Measurements from ENCODE around the gene LRRIQ4. TPM values are rescaled to one million over a fixed set of nuclear protein-coding genes. Genes with fewer than 3 reads are reported as not detected.

Gene LRRIQ4
- total RNA-seq, 2 donors from 2014 or later: not detected

GRCh38 chr3:169811631-169812331 is 889 bp upstream of the LRRIQ4 start:
- ATAC-seq (ENCODE audit: insufficient number of reproducible peaks, low FRiP score, low read depth): no peak
- Histone ChIP-seq H3K9me3 (no peaks in the 10 kb centered on the region), H3K27me3 (replicated peaks; ENCODE audit: insufficient read depth) (no peaks in the 10 kb centered on the region), H3K4me1 (ENCODE audit: control insufficient read depth in 1 of 2, low read depth in 2 of 2) (peaks cover 0 to 16% of the 10 kb centered on the region in 2 donors), H3K4me3 (peak overlapping the region; percentile 74), H3K27ac (peak overlapping the region; percentile 31 to 72), H3K36me3 (no peaks in the 10 kb centered on the region)
- DNase-seq (ENCODE audit: low spot score): no peak
- TF ChIP-seq CTCF (IDR thresholded peaks at IDR 0.05): no peak

GRCh38 chr3:169813278-169813677 is 608 bp downstream of the LRRIQ4 start:
- Histone ChIP-seq H3K9me3 (no peaks in the 10 kb centered on the region), H3K4me1 (ENCODE audit: control insufficient read depth in 1 of 2, low read depth in 2 of 2) (peaks cover 0 to 16% of the 10 kb centered on the region in 2 donors), H3K4me3 (peak overlapping the region; percentile 74), H3K27me3 (replicated peaks; ENCODE audit: insufficient read depth) (no peaks in the 10 kb centered on the region), H3K36me3 (no peaks in the 10 kb centered on the region), H3K27ac (no peak overlapping the region)
- no peak for DNase-seq (ENCODE audit: low spot score)
- no peak for TF ChIP-seq CTCF (IDR thresholded peaks at IDR 0.05)
- ATAC-seq (ENCODE audit: insufficient number of reproducible peaks, low FRiP score, low read depth): no peak

GRCh38 chr3:169813757-169814517 is 1.3 kb downstream of the LRRIQ4 start:
- Histone ChIP-seq H3K27me3 (replicated peaks; ENCODE audit: insufficient read depth) (no peaks in the 10 kb centered on the region), H3K4me1 (ENCODE audit: control insufficient read depth in 1 of 2, low read depth in 2 of 2) (peaks cover 0 to 16% of the 10 kb centered on the region in 2 donors), H3K4me3 (peak overlapping the region; percentile 74), H3K36me3 (no peaks in the 10 kb centered on the region), H3K9me3 (no peaks in the 10 kb centered on the region), H3K27ac (no peak overlapping the region)
- ATAC-seq (ENCODE audit: insufficient number of reproducible peaks, low FRiP score, low read depth) (no peak), DNase-seq (ENCODE audit: low spot score) (no peak)
- no peak for TF ChIP-seq CTCF (IDR thresholded peaks at IDR 0.05)

- no peak for TF ChIP-seq CTCF (IDR thresholded peaks at IDR 0.05)
- Histone ChIP-seq H3K27ac (no peak overlapping the region), H3K9me3 (no peaks in the 10 kb centered on the region), H3K4me3 (no peak overlapping the region), H3K27me3 (replicated peaks; ENCODE audit: insufficient read depth) (no peaks in the 10 kb centered on the region), H3K4me1 (ENCODE audit: control insufficient read depth in 1 of 2, low read depth in 2 of 2) (peaks cover 0 to 16% of the 10 kb centered on the region in 2 donors), H3K36me3 (no peaks in the 10 kb centered on the region)
- no peak for DNase-seq (ENCODE audit: low spot score)
- no peak for ATAC-seq (ENCODE audit: insufficient number of reproducible peaks, low FRiP score, low read depth)
Measured at GRCh38 chr3:169815590-169816150, 3.0 kb downstream of the LRRIQ4 start.

- no peak for TF ChIP-seq CTCF (IDR thresholded peaks at IDR 0.05)
Measured at GRCh38 chr3:169818316-169818715, 5.6 kb downstream of the LRRIQ4 start.

More at GRCh38 chr3:169818316-169818715, 5.6 kb downstream of the LRRIQ4 start:
- Histone ChIP-seq H3K4me1 (ENCODE audit: control insufficient read depth in 1 of 2, low read depth in 2 of 2) (peaks cover 0 to 7% of the 10 kb centered on the region in 2 donors), H3K4me3 (no peak overlapping the region), H3K27ac (no peak overlapping the region), H3K36me3 (no peaks in the 10 kb centered on the region), H3K27me3 (replicated peaks; ENCODE audit: insufficient read depth) (no peaks in the 10 kb centered on the region), H3K9me3 (no peaks in the 10 kb centered on the region)
- no peak for ATAC-seq (ENCODE audit: insufficient number of reproducible peaks, low FRiP score, low read depth)
- DNase-seq (ENCODE audit: low spot score): no peak
